Superior temporal gyrus (tissue), 1 donor: ENCODE results near the gene IRX2.
A peak's percentile ranks its signal among the peaks of the same experiment; 100 is the strongest.

Experiments
- DNase-seq: peaks from one replicate; pipeline ENCODE4 v3.0.0-alpha.2; 2016; ENCODE audit errors: extremely low spot score

Gene IRX2

GRCh38 chr5:2718115-2718514 is 33.4 kb downstream of the IRX2 start:
- no peak for DNase-seq

- no peak for DNase-seq
These were observed 35.6 kb downstream of the IRX2 start for GRCh38 chr5:2715856-2716255.

GRCh38 chr5:2714805-2715204 is 36.7 kb downstream of the IRX2 start:
- DNase-seq, result no peak

DNA sequence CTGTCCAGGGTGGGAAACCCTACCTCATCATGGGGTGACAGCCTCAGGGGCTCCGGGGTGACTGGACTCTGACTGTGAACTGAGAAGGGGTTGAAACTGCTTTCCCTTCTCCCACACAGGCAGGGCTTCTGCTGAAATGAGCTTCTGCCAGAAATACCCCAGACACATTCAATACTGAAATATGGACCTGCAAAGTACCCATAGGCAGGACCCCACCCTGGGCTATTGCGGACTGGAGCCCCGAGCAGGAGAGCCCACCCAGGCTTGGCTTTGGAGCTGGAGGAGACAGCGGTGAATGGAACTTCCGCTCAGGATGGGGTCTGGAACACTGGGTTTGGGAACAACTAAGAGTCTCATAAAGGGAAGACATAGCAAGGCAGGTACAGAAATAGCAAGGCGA is 37.5 kb downstream of the IRX2 start:
- DNase-seq, result no peak

GRCh38 chr5:2711446-2712425 is 39.7 kb downstream of the IRX2 start:
- DNase-seq, result no peak

DNA sequence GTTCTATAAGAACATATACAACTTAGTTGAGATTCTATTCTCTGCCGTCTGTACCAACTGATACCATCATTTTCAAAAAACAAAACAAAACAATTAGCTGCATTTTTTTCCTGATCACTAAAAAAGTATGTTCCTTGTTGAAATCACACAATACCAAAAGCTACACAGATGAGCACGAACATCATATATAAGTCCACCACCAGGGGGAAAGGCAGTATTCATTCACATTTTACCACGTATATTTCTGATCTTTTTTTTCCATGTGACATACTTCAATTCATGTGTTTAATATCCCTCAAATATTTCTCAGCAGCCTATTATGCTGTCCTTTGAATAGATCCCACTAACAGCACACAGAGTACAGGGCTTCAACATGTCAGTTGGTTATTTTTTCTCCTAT is 40.6 kb downstream of the IRX2 start:
- peak; percentile 10 for DNase-seq

GRCh38 chr5:2709976-2710689 is 41.3 kb downstream of the IRX2 start:
- no peak for DNase-seq

- DNase-seq, result no peak
These were observed 42.7 kb downstream of the IRX2 start for GRCh38 chr5:2708751-2709150.

DNA sequence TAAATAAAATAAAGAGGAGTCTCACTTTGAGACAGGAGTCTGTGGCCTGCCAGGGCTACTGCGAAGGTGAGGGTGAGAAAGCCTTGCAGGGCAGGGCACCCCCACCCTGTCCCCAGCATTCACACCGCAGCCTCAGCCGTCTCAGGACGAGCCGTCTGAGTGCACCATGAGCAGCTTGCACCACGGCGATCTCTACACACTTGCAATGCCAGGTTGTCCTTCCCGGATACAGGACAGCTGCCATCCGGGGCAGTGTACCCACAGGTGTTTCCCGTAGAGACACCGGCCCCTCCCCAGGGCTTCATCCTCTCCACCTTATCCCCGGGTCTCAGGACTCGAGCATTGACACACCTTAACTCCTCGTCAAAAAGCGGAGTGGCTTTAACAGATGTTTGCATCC is 43.3 kb downstream of the IRX2 start:
- no peak for DNase-seq

- DNase-seq, result no peak
These were observed 45.6 kb downstream of the IRX2 start for GRCh38 chr5:2705861-2706260.

GRCh38 chr5:2704806-2705645 is 46.5 kb downstream of the IRX2 start:
- no peak for DNase-seq

DNA sequence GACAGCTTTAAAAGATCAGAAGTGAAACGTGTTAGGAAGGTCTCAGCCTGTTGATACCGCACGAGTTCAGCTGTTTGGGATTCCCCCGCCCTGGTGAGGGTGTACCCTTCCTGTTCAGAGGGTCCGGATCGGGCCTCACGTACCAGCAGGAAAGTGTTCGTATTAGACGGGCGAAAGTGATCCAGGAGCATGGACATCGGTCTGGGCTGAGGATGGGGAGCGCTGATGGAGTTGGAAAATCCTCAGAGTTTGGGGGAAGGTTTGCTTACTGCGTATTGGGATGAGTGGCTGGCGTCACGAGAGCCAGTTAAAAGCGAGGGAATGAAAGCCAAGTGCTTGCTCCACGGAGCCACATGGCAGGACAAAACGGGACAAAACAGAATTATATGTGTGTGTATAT is 47.4 kb downstream of the IRX2 start:
- DNase-seq, result no peak

DNA sequence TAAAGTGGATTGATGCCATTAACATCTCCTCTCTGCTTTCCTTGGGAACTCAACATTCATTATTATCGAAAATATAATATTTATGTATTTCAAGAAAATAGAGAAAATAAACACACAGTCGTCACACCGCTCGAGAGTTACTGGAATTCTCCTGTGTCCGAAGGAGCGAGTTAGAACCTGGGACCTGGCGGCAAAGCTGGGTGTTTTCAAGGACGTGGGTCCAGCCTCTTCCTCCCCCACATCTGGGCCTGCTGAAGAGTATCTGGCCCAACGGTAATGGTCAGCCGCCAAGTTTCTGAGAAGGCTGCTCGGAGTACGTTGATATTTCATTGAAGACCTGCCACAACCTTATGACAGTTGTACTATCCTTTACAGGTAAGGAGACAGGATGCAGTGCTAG is 47.9 kb downstream of the IRX2 start:
- no peak for DNase-seq

DNA sequence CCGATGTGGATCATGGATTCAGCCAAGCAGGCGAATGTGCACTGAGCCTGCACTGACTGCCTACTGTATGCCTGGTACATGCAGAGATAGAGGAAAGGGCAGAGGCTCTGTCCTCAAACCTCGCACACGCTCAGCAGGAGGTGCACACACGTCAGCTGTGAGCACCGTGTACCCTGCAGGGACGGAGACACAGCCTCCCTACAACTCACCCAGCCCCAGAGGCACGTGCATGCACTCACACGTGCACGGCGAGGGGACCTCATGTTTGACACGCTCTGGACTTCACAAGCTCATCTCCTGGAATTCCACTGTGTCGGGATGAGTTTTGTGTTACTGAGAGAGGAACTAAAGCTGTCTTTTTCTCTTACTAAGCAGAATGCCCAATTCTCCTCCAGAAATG is 48.4 kb downstream of the IRX2 start:
- DNase-seq, result no peak

GRCh38 chr5:2702096-2702879 is 49.2 kb downstream of the IRX2 start:
- DNase-seq, result no peak

DNA sequence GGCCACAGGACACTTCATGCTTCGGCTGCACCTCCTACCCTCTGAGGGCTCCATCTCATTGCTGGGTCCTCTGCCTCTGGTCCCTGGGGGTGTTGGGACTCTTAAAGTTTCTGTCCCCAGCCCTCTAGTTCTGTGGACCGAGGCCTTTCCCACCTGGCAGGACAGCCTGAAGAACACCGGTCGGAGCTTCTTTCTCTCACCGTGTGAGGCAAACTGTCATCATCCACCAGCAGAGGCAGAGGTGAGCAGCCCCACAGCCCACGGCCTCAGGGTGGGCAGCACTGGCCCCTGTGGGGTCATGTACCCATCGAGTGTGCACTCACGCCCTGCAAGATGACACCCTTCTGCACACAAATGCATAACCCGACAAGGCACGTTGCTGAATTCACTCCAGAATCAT is 49.9 kb downstream of the IRX2 start:
- DNase-seq, result no peak

DNA sequence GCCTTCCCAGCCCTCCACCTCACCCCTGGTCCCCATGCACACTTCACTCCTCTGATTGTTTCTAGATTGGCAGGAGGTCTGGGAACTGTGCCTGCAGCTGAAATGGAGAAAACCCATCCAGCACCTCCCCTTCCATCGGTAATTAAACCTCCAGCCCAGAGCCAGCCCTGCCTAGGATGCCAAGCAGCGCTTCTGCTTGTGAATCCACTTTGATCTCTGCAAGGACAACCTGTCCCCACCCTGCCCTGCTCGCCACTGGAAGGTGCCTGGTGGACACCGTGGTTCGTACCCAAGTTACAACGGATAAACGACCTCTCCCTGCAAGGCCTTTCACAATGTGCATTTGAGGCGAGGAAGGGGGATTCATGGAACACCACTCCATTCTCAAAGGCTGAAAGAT is 50.6 kb downstream of the IRX2 start:
- DNase-seq, result no peak

DNA sequence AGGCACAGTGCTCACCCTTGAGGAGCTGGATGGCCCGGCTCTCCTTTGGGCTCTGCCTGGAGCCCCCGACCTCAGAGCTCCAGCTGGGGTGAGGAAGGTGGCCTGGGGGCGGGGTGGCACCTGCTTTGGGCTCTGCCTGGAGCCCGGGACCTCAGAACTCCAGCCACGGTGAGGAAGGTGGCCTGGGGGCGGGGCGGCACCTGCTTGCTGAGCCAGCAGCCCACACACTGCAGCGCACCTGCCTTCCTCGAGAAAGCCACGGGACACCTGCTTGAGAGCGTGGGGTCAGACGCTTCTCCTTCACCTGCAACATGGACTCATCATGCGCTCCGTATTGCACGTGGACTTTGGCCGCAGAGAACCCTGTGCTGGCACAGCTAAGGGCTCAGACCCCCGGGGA is 51.8 kb downstream of the IRX2 start:
- DNase-seq, result no peak

GRCh38 chr5:2699231-2699630 is 52.2 kb downstream of the IRX2 start:
- DNase-seq, result no peak

GRCh38 chr5:2698581-2698980 is 52.9 kb downstream of the IRX2 start:
- no peak for DNase-seq

GRCh38 chr5:2697446-2698200 is 53.9 kb downstream of the IRX2 start:
- DNase-seq, result no peak
